ENCODE results near the gene TBL1X. TPM values are rescaled to one million over a fixed set of nuclear protein-coding genes. Genes with fewer than 3 reads are reported as not detected.
A peak's percentile ranks its signal among the peaks of the same experiment; 100 is the strongest.

Gene TBL1X
- total RNA-seq, 5 donors from 2014 or later (not counting 1 experiment from before 2014, with no cell fraction given), result 21.0 to 50.8 (median 40.5) TPM

DNA sequence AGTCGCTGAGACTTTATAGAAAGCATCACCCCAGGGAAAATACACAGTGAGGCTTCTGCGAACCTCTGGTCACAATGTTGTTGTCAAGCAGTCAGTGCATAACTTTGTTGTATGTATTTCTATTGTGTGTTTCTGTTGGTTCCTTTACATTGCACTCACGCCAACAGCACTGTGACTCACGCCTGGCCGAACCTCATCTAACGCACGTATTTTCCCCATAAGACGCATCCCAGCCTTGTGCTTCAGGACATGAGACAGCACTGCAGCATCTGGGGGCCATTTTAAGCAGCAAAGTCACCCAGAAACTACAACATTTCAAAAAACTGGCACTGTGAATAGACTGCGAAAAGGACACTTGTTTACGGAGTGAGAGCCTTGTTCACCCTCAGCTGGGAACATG, 30.6 kb downstream of the TBL1X start:
- no peak overlapping the region for H3K27ac ChIP-seq (ENCODE audit: low read length)
- no peaks in the 10 kb centered on the region for H3K27me3 ChIP-seq (replicated peaks in 1 of 2; ENCODE audit: control insufficient read depth in 2 of 2, extremely low read depth in 1 of 2, insufficient read depth in 2 of 2, low read length in 1 of 2)
- H3K4me3 ChIP-seq (ENCODE audit: control insufficient read depth in 1 of 2, extremely low read depth in 1 of 2, low read length in 1 of 2), result no peak overlapping the region
- DNase-seq (no peak), ATAC-seq (replicated peaks in 1 of 4) (no peak)
- no peak overlapping the region for H3K4me3 Mint-ChIP-seq
- H3K27me3 Mint-ChIP-seq, result no peaks in the 10 kb centered on the region
- H3K4me1 Mint-ChIP-seq, result peaks cover 34 to 39% (median 38%) of the 10 kb centered on the region in 3 donors
- ChIA-PET CTCF (interaction anchor here in 1 of 2 donors (0.5 kb wide), 1 partner anchor 20 kb away, joined by 3 read pairs; no protein-coding TSS in a partner anchor), POLR2A (interaction anchor here (0.6 to 0.7 kb wide), 2 partner anchors 11 to 156 kb away, joined by 3 read pairs; no protein-coding TSS in a partner anchor)
- no peaks in the 10 kb centered on the region for H3K9me3 ChIP-seq
- H3K4me1 ChIP-seq (ENCODE audit: control insufficient read depth in 1 of 2, extremely low read depth in 1 of 2, insufficient read depth in 2 of 2, low read length in 2 of 2), result no peaks in the 10 kb centered on the region
- H3K36me3 Mint-ChIP-seq, result peaks cover 12% of the 10 kb centered on the region
- H3K36me3 ChIP-seq (ENCODE audit: control insufficient read depth in 2 of 2, extremely low read depth in 1 of 2, insufficient read depth in 1 of 2, low read length in 1 of 2), result peaks cover 0 to 2% of the 10 kb centered on the region in 2 donors
- no peak overlapping the region for H3K27ac Mint-ChIP-seq
- H3K9me3 Mint-ChIP-seq, result peaks cover 0 to 8% (median 0%) of the 10 kb centered on the region in 3 donors
- 100% methylated on average over 4 of the region's 10 CpGs for WGBS (ENCODE audit: insufficient coverage)

GRCh38 chrX:9498236-9498635, 33.4 kb downstream of the TBL1X start:
- ATAC-seq (replicated peaks in 1 of 4) (no peak), DNase-seq (no peak)
- Histone ChIP-seq H3K9me3 (no peaks in the 10 kb centered on the region), H3K27me3 (replicated peaks in 1 of 2; ENCODE audit: control insufficient read depth in 2 of 2, extremely low read depth in 1 of 2, insufficient read depth in 2 of 2, low read length in 1 of 2) (no peaks in the 10 kb centered on the region), H3K27ac (ENCODE audit: low read length) (no peak overlapping the region), H3K4me1 (ENCODE audit: control insufficient read depth in 1 of 2, extremely low read depth in 1 of 2, insufficient read depth in 2 of 2, low read length in 2 of 2) (no peaks in the 10 kb centered on the region), H3K4me3 (ENCODE audit: control insufficient read depth in 1 of 2, extremely low read depth in 1 of 2, low read length in 1 of 2) (no peak overlapping the region), H3K36me3 (ENCODE audit: control insufficient read depth in 2 of 2, extremely low read depth in 1 of 2, insufficient read depth in 1 of 2, low read length in 1 of 2) (peaks cover 2 to 8% of the 10 kb centered on the region in 2 donors)
- Mint-ChIP-seq H3K4me1 (peaks cover 20 to 26% (median 21%) of the 10 kb centered on the region in 3 donors), H3K9me3 (peaks cover 0 to 8% (median 0%) of the 10 kb centered on the region in 3 donors), H3K27me3 (no peaks in the 10 kb centered on the region), H3K36me3 (peaks cover 27% of the 10 kb centered on the region), H3K4me3 (no peak overlapping the region), H3K27ac (no peak overlapping the region)
- 97% methylated on average over 4 of the region's 5 CpGs for WGBS (ENCODE audit: insufficient coverage)
- ChIA-PET POLR2A (no interaction called here), CTCF (no interaction called here)

GRCh38 chrX:9500584-9500983, 35.7 kb downstream of the TBL1X start:
- Mint-ChIP-seq H3K4me3 (no peak overlapping the region), H3K9me3 (peaks cover 0 to 8% (median 0%) of the 10 kb centered on the region in 3 donors), H3K4me1 (peaks cover 13 to 16% (median 15%) of the 10 kb centered on the region in 3 donors), H3K27me3 (no peaks in the 10 kb centered on the region), H3K36me3 (peaks cover 43% of the 10 kb centered on the region), H3K27ac (no peak overlapping the region)
- no peak for DNase-seq
- no peak overlapping the region for H3K27ac ChIP-seq (ENCODE audit: low read length)
- peaks cover 2 to 12% of the 10 kb centered on the region in 2 donors for H3K36me3 ChIP-seq (ENCODE audit: control insufficient read depth in 2 of 2, extremely low read depth in 1 of 2, insufficient read depth in 1 of 2, low read length in 1 of 2)
- H3K9me3 ChIP-seq, result no peaks in the 10 kb centered on the region
- ChIA-PET CTCF (no interaction called here), POLR2A (no interaction called here)
- no peaks in the 10 kb centered on the region for H3K27me3 ChIP-seq (replicated peaks in 1 of 2; ENCODE audit: control insufficient read depth in 2 of 2, extremely low read depth in 1 of 2, insufficient read depth in 2 of 2, low read length in 1 of 2)
- H3K4me3 ChIP-seq (ENCODE audit: control insufficient read depth in 1 of 2, extremely low read depth in 1 of 2, low read length in 1 of 2), result no peak overlapping the region
- ATAC-seq (replicated peaks in 1 of 4), result no peak
- H3K4me1 ChIP-seq (ENCODE audit: control insufficient read depth in 1 of 2, extremely low read depth in 1 of 2, insufficient read depth in 2 of 2, low read length in 2 of 2), result no peaks in the 10 kb centered on the region
- WGBS (ENCODE audit: insufficient coverage), result no CpG with 5 or more reads among the region's 6 CpGs

- ChIA-PET POLR2A (no interaction called here), CTCF (no interaction called here)
- 100% methylated on average over 1 of the region's 2 CpGs for WGBS (ENCODE audit: insufficient coverage)
- Mint-ChIP-seq H3K27me3 (no peaks in the 10 kb centered on the region), H3K4me3 (no peak overlapping the region), H3K4me1 (peaks cover 7 to 10% (median 8%) of the 10 kb centered on the region in 3 donors), H3K9me3 (peaks cover 0 to 4% (median 0%) of the 10 kb centered on the region in 3 donors), H3K27ac (no peak overlapping the region), H3K36me3 (peaks cover 44% of the 10 kb centered on the region)
- peak in 1 of 35 experiments; percentile 6 for DNase-seq
- H3K9me3 ChIP-seq, result no peaks in the 10 kb centered on the region
- no peaks in the 10 kb centered on the region for H3K4me1 ChIP-seq (ENCODE audit: control insufficient read depth in 1 of 2, extremely low read depth in 1 of 2, insufficient read depth in 2 of 2, low read length in 2 of 2)
- no peak overlapping the region for H3K4me3 ChIP-seq (ENCODE audit: control insufficient read depth in 1 of 2, extremely low read depth in 1 of 2, low read length in 1 of 2)
- no peak for ATAC-seq (replicated peaks in 1 of 4)
- H3K36me3 ChIP-seq (ENCODE audit: control insufficient read depth in 2 of 2, extremely low read depth in 1 of 2, insufficient read depth in 1 of 2, low read length in 1 of 2), result peaks cover 2 to 12% of the 10 kb centered on the region in 2 donors
- H3K27me3 ChIP-seq (replicated peaks in 1 of 2; ENCODE audit: control insufficient read depth in 2 of 2, extremely low read depth in 1 of 2, insufficient read depth in 2 of 2, low read length in 1 of 2), result no peaks in the 10 kb centered on the region
- no peak overlapping the region for H3K27ac ChIP-seq (ENCODE audit: low read length)
These were observed 36.5 kb downstream of the TBL1X start for GRCh38 chrX:9501362-9501761.

DNA sequence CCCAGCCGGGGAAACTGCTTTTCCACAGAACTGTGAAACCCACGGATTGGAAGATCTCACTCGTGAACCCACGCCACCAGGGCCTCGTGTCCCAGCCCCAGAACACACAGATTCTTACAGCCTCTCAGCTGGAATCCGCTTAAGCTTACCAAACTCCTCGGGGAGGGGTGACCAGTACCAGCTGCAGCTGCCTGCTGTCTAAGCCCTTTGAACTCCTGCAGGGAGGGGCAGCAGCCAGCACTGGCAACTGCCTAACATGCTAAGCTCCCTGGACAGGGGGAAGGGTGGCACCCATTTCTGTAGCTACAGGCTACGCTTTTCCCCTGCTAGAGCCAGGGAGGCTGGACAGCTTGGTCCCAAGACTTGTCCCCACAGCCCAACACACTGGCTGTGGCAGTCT, 38.4 kb downstream of the TBL1X start:
- Mint-ChIP-seq H3K9me3 (peaks cover 0 to 4% (median 0%) of the 10 kb centered on the region in 3 donors), H3K36me3 (peaks cover 45% of the 10 kb centered on the region), H3K27me3 (no peaks in the 10 kb centered on the region), H3K4me1 (peaks cover 4 to 7% (median 4%) of the 10 kb centered on the region in 3 donors), H3K27ac (no peak overlapping the region), H3K4me3 (no peak overlapping the region)
- Histone ChIP-seq H3K27ac (ENCODE audit: low read length) (no peak overlapping the region), H3K4me3 (ENCODE audit: control insufficient read depth in 1 of 2, extremely low read depth in 1 of 2, low read length in 1 of 2) (no peak overlapping the region), H3K9me3 (no peaks in the 10 kb centered on the region), H3K27me3 (replicated peaks in 1 of 2; ENCODE audit: control insufficient read depth in 2 of 2, extremely low read depth in 1 of 2, insufficient read depth in 2 of 2, low read length in 1 of 2) (no peaks in the 10 kb centered on the region), H3K36me3 (ENCODE audit: control insufficient read depth in 2 of 2, extremely low read depth in 1 of 2, insufficient read depth in 1 of 2, low read length in 1 of 2) (peaks cover 2 to 12% of the 10 kb centered on the region in 2 donors), H3K4me1 (ENCODE audit: control insufficient read depth in 1 of 2, extremely low read depth in 1 of 2, insufficient read depth in 2 of 2, low read length in 2 of 2) (no peaks in the 10 kb centered on the region)
- WGBS (ENCODE audit: insufficient coverage), result 71% methylated on average over 3 of the region's 8 CpGs
- DNase-seq (no peak), ATAC-seq (replicated peaks in 1 of 4) (no peak)
- CTCF ChIA-PET, result no interaction called here
- POLR2A ChIA-PET, result no interaction called here

GRCh38 chrX:9510366-9510765, 45.5 kb downstream of the TBL1X start:
- H3K27ac ChIP-seq (ENCODE audit: low read length), result no peak overlapping the region
- no peaks in the 10 kb centered on the region for H3K27me3 ChIP-seq (replicated peaks in 1 of 2; ENCODE audit: control insufficient read depth in 2 of 2, extremely low read depth in 1 of 2, insufficient read depth in 2 of 2, low read length in 1 of 2)
- DNase-seq (no peak), ATAC-seq (replicated peaks in 1 of 4) (no peak)
- Mint-ChIP-seq H3K4me1 (peaks cover 18 to 21% (median 19%) of the 10 kb centered on the region in 3 donors), H3K36me3 (peaks cover 37% of the 10 kb centered on the region), H3K9me3 (peaks cover 0 to 3% (median 0%) of the 10 kb centered on the region in 3 donors), H3K27me3 (no peaks in the 10 kb centered on the region), H3K4me3 (no peak overlapping the region), H3K27ac (no peak overlapping the region)
- peaks cover 6 to 7% of the 10 kb centered on the region in 2 experiments for H3K4me1 ChIP-seq (ENCODE audit: control insufficient read depth in 1 of 2, extremely low read depth in 1 of 2, insufficient read depth in 2 of 2, low read length in 2 of 2)
- H3K36me3 ChIP-seq (ENCODE audit: control insufficient read depth in 2 of 2, extremely low read depth in 1 of 2, insufficient read depth in 1 of 2, low read length in 1 of 2), result no peaks in the 10 kb centered on the region
- 93% methylated on average over 2 of the region's 2 CpGs for WGBS (ENCODE audit: insufficient coverage)
- H3K9me3 ChIP-seq, result no peaks in the 10 kb centered on the region
- ChIA-PET POLR2A (no interaction called here), CTCF (no interaction called here)
- H3K4me3 ChIP-seq (ENCODE audit: control insufficient read depth in 1 of 2, extremely low read depth in 1 of 2, low read length in 1 of 2), result no peak overlapping the region

Measured in T-cell (primary cell).